Activated T-helper 1 cell treated with anti-CD3 and anti-CD28 coated beads, Interleukin-12 subunit alpha, Interleukin-12 subunit beta, Interleukin-2, Interleukin-4 antibody, amounts not matched to agents 30 ng/mL and 10 ng/mL and 1 ng/mL, durations not matched to agents 14 hours and 24 hours and 36 hours (primary cell): ENCODE measurements around the gene AURKA. TPM values are rescaled to one million over a fixed set of nuclear protein-coding genes. Genes with fewer than 3 reads are reported as not detected.
"Not testable (repeated sequence)": the region's sequence is repeated elsewhere in the genome, so short reads cannot be mapped to it uniquely, and the experiment has no call there.

Source experiments
- DNase-seq: peaks from one replicate; pipeline ENCODE4 v3.0.0; 2021; ENCODE audit warnings: low spot score
- H3K27ac Mint-ChIP-seq: one replicate; pipeline ENCODE4 v1.8.0; 2021; ENCODE audit warnings: mild to moderate bottlenecking, mixed read lengths
- H3K27me3 Mint-ChIP-seq: one replicate; pipeline ENCODE4 v1.8.0; 2022; ENCODE audit warnings: mild to moderate bottlenecking, moderate library complexity, mixed read lengths; ENCODE audit not compliant: insufficient read depth
- H3K36me3 Mint-ChIP-seq: one replicate; pipeline ENCODE4 v1.8.0; 2021; ENCODE audit warnings: low read depth, mixed read lengths
- H3K4me1 Mint-ChIP-seq: one replicate; pipeline ENCODE4 v1.8.0; 2021; ENCODE audit warnings: low read depth, mixed read lengths
- H3K4me3 Mint-ChIP-seq: one replicate; pipeline ENCODE4 v1.8.0; 2021; ENCODE audit warnings: mild to moderate bottlenecking, moderate library complexity, mixed read lengths
- H3K9me3 Mint-ChIP-seq: one replicate; pipeline ENCODE4 v1.8.0; 2021; ENCODE audit warnings: mixed read lengths
- intact Hi-C: fragments of 100-400 bp; cut with micrococcal nuclease; formaldehyde crosslinking; loops from one replicate; pipeline ENCODE4 v1.15.1; 2024
- total RNA-seq: library from RNA; stranded (reverse); gene quantifications from 2 replicates; pipeline ENCODE4 v1.2.3, GENCODE V29; 2022

The AURKA gene
- total RNA-seq, 1 donor from 2014 or later: 39.2 TPM

DNA sequence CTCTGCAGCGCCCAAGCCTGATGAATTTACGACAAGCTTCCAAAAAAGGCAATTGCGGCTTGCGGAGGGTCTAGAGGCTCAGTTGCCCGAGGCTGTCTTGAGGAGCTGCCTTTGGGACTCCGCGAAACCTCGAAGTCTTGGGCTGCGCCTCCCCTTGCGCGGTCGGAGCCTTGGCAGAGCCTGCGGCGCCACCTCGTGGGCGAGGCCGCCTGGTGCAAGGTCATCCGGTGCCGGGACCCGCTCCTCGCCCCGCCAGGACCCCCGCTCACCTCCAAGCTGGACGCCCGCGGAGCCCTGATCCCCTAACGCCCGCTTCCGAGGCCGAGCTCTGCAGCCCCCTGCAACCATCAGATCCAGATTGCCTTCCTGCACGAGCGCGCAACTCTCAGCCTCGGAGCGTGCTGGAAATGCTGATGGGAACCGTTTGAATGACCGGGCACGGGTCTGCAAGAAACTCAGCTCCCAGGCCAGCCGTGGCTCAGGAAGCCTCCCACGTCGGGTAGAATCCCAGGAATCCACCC is 48.1 kb downstream of the AURKA start:
- intact Hi-C loops: loop anchor here (1.0 to 5.0 kb wide), 2 partner anchors 96 to 1662 kb away; partner anchors contain the start of gene MC3R
- Mint-ChIP-seq H3K4me1 (no peaks in the 10 kb centered on the region), H3K27ac (no peak overlapping the region), H3K36me3 (no peaks in the 10 kb centered on the region), H3K27me3 (peaks cover 60% of the 10 kb centered on the region), H3K4me3 (no peak overlapping the region), H3K9me3 (no peaks in the 10 kb centered on the region)
- DNase-seq: no peak

DNA sequence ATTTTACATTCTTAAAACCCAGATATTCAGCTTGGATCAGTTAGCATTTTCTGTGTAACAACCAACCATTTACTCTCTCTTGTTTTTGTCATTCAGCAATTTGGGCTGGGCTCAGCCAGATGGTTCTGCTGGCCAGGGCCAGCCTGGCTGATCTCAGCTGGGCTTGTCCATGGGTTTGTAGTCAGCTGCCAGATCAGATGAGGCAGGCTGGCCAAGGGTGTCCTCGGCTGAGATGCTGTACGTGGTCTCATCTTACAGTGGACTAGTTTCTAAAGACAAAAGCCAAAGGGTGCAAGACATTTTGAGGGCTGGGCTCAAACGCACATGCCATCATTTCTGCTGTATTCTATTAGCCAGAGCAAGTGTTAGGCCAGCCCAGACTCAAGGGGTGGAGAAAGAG is 49.2 kb downstream of the AURKA start:
- no peaks in the 10 kb centered on the region for H3K36me3 Mint-ChIP-seq
- H3K27me3 Mint-ChIP-seq: peaks cover 56% of the 10 kb centered on the region
- H3K4me1 Mint-ChIP-seq: no peaks in the 10 kb centered on the region
- H3K9me3 Mint-ChIP-seq: no peaks in the 10 kb centered on the region
- no peak for DNase-seq
- H3K27ac Mint-ChIP-seq: no peak overlapping the region
- intact Hi-C loops: loop anchor here (5.0 kb wide), 1 partner anchor 1660 kb away; no protein-coding TSS in a partner anchor
- H3K4me3 Mint-ChIP-seq: no peak overlapping the region

DNA sequence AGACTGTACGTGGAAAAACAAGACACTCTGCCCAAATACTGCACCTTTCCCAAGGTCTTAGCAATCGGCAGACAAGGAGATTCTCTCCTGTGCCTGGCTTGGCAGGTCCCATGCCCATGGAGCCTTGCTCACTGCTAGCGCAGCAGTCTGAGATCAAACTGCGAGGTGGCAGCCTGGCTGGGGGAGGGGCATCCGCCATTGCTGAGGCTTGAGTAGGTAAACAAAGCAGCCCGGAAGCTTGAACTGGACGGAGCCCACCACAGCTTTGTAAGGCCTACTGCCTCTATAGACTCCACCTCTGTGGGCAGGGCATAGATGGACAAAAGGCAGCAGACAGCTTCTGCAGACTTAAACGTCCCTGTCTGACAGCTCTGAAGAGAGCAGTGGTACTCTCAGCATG is 55.3 kb downstream of the AURKA start:
- H3K36me3 Mint-ChIP-seq, intact Hi-C loops, H3K4me1 Mint-ChIP-seq, H3K4me3 Mint-ChIP-seq, DNase-seq, H3K9me3 Mint-ChIP-seq, H3K27ac Mint-ChIP-seq: not testable (repeated sequence)
- peaks cover 30% of the 10 kb centered on the region for H3K27me3 Mint-ChIP-seq

DNA sequence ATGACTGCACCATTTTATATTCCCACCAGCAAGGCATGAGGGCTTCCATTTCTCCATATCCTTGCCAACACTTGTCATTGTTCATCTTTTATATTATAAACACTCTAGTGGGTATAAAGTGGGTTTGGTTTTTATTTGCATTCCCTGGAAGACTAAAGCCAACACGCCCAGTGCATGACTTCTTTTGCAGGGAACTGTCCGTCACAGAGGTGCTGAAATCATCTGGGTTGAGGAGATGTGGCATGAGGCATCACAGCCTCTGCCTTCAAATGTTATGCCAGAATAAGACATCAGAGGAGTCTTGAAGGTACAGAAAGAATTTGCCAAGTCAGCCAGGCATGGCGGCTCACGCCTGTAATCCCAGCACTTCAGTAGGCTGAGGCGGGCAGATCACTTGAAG is 63.2 kb downstream of the AURKA start:
- DNase-seq: no peak
- no peaks in the 10 kb centered on the region for H3K9me3 Mint-ChIP-seq
- intact Hi-C loops: no loop called here
- no peaks in the 10 kb centered on the region for H3K4me1 Mint-ChIP-seq
- no peaks in the 10 kb centered on the region for H3K36me3 Mint-ChIP-seq
- peaks cover 3% of the 10 kb centered on the region for H3K27me3 Mint-ChIP-seq
- H3K4me3 Mint-ChIP-seq: no peak overlapping the region
- no peak overlapping the region for H3K27ac Mint-ChIP-seq

DNA sequence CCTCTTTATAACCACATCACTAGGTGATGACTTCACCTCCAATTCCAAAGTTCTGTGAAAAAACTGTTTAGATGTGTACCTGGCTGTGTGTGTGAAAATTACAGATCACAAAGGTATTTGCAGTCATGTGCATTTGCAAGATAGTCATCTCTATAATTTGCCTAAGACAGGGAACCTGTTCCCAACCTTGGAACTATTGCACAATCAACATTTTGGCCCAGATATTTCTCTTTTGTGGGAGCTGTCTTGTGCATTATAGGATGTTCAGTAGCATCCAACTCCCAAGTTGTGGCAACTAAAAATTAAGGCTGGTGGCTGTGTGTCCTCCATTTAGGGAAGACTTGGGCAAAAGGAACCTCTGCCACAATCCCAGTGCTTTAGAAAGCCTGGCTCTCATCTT is 67.2 kb downstream of the AURKA start:
- no peak overlapping the region for H3K27ac Mint-ChIP-seq
- H3K27me3 Mint-ChIP-seq: peaks cover 5% of the 10 kb centered on the region
- no peaks in the 10 kb centered on the region for H3K36me3 Mint-ChIP-seq
- no peaks in the 10 kb centered on the region for H3K9me3 Mint-ChIP-seq
- intact Hi-C loops: no loop called here
- H3K4me1 Mint-ChIP-seq: no peaks in the 10 kb centered on the region
- no peak for DNase-seq
- no peak overlapping the region for H3K4me3 Mint-ChIP-seq

DNA sequence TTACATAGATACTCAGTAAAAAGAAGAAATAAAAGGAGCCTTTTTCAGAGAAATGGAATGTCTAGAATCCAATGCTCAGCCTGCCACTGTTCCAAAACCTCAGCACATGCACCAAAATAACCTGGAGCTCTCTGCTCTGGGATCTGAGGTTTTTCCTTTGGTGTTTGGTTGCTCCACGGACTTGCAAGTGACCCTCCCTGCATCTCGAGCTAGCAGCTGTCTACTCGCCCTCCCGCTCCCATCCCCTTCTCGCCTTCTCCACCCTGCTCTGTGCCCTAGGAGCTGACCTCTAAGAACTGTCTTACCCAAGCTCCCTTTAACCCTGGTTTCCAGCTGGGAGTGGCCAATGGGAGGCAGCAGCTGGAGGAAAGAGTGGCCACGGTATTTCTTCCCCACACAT is 68.4 kb downstream of the AURKA start:
- H3K27me3 Mint-ChIP-seq: peaks cover 5% of the 10 kb centered on the region
- H3K4me3 Mint-ChIP-seq: no peak overlapping the region
- no peak for DNase-seq
- H3K9me3 Mint-ChIP-seq: no peaks in the 10 kb centered on the region
- no peaks in the 10 kb centered on the region for H3K4me1 Mint-ChIP-seq
- no peak overlapping the region for H3K27ac Mint-ChIP-seq
- intact Hi-C loops: no loop called here
- no peaks in the 10 kb centered on the region for H3K36me3 Mint-ChIP-seq

DNA sequence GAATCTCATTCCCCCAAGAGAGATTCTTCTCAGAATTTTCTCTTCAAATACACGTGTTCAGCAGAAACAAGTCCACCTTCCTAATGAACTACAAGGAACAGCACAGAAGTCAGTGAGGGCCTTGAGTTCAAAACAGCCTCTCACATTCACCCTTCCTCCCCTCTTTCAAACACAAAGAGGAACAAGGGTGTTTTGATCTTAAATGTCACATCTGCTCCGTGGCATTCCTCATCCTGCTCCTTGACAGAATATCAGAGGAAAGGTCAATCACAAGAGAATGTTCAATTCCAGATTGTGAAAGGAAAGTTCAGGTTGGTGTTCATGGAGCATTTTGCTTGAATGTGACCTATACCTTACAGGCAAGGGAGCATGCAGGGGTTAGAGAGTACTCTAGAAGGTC is 68.8 kb downstream of the AURKA start:
- no peak for DNase-seq
- no peak overlapping the region for H3K4me3 Mint-ChIP-seq

DNA sequence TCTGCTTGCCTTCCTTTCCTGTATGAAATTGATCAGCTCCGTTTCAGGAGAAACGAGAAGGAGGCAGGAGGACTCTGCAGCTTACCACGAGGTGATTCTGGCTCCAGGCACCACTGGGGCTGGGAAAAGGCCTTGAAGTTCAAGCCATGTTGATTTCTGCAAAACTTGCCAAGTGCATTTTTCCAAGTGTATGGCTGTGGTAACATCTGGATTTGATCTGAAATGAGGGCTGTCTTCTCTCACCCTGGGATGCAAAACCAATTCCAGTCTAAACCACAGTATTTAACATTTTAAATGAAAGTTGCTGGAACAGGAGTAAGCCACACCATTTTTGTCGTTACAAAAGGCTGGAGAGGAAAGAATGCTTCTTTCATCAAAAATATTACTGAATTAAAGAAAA is 69.3 kb downstream of the AURKA start:
- Mint-ChIP-seq H3K9me3 (no peaks in the 10 kb centered on the region), H3K4me1 (no peaks in the 10 kb centered on the region), H3K27ac (no peak overlapping the region), H3K27me3 (peaks cover 7% of the 10 kb centered on the region), H3K36me3 (no peaks in the 10 kb centered on the region), H3K4me3 (no peak overlapping the region)
- DNase-seq: no peak
- intact Hi-C loops: no loop called here

More for the DNA sequence above, 68.8 kb downstream of the AURKA start:
- intact Hi-C loops: no loop called here
- no peak overlapping the region for H3K27ac Mint-ChIP-seq
- H3K9me3 Mint-ChIP-seq: no peaks in the 10 kb centered on the region
- H3K4me1 Mint-ChIP-seq: no peaks in the 10 kb centered on the region
- no peaks in the 10 kb centered on the region for H3K36me3 Mint-ChIP-seq
- peaks cover 5% of the 10 kb centered on the region for H3K27me3 Mint-ChIP-seq

Other genes with a start within 250 kb of the AURKA start
- not detected in 2 replicates for gene MC3R, start 143.5 kb downstream of the AURKA start, total RNA-seq
- 6.2 and 6.9 TPM in 2 replicates for gene FAM210B, start 33.2 kb downstream of the AURKA start, total RNA-seq
- 55.2 and 60.9 TPM in 2 replicates for gene CSTF1, start 430 bp upstream of the AURKA start, total RNA-seq
- 6.7 and 7.8 TPM in 2 replicates for gene CASS4, start 20.0 kb upstream of the AURKA start, total RNA-seq
- gene RTF2, start 76.4 kb upstream of the AURKA start, total RNA-seq: 106 and 113 TPM in 2 replicates
- 1.3 and 1.5 TPM in 2 replicates for gene FAM209A, start 132.5 kb upstream of the AURKA start, total RNA-seq
- 1.2 and 1.4 TPM in 2 replicates for gene FAM209B, start 141.0 kb upstream of the AURKA start, total RNA-seq
- not detected in 2 replicates for gene TFAP2C, start 237.1 kb upstream of the AURKA start, total RNA-seq